ENCODE results near the gene SLC25A12.
"Not testable (repeated sequence)": the region's sequence is repeated elsewhere in the genome, so short reads cannot be mapped to it uniquely, and the experiment has no call there.

SLC25A12 gene

DNA sequence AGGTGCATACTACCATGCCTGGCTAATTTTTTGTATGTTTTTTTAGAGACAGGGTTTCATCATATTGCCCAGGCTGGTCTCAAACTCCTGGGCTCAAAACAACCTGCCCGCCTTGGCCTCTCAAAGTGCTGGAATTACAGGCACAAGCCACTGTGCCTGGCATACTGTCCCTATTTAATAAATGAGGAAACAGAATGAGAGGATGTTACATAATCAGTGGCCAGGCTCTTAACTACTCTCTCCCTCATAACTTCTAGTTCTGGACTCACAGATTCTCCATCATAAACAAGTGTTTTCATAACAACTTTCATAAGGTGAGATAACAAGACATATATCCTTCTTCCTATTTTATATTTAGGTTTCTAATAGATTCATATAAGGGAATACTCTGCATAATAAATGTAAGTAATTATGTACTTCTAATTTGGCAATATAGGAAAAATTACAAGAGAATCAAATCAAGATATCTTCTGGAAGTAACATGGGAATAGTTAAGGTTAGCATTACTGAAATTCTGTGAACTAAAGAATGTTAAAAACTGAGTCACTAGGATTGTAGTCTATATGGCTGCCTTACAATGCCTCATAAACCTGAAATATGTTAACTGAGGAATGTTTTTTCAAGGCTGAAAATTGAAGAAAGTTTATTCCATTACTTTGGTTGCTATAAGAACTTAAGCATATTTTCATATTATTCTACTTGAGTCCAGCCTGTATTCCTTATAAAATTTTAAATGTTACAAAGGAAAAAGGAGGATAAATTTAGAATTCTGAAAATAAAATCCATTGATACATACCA, 71.3 kb downstream of the SLC25A12 start:
- H3K36me3 ChIP-seq (ENCODE audit: insufficient read depth, low read length) = 0 out of 2 replicates have a peak, but pooled peaks cover 3% of the 10 kb centered on the region
- no peak overlapping the region for H3K9ac ChIP-seq (ENCODE audit: low read depth, low read length)
- no peak overlapping the region for H3K27ac ChIP-seq (ENCODE audit: low read depth, low read length)
- no peaks in the 10 kb centered on the region for H3K27me3 ChIP-seq (ENCODE audit: insufficient read depth, low read length)
- 0 out of 2 replicates have a peak, but pooled peaks cover 2% of the 10 kb centered on the region for H3K9me3 ChIP-seq (ENCODE audit: insufficient read depth, low read depth, low read length)
- 92% methylated on average over 1 of the region's 1 CpG for WGBS
- H3K4me3 ChIP-seq (ENCODE audit: low read length) = no peak overlapping the region
- no peaks in the 10 kb centered on the region for H3K4me1 ChIP-seq (ENCODE audit: insufficient read depth, low read length)

DNA sequence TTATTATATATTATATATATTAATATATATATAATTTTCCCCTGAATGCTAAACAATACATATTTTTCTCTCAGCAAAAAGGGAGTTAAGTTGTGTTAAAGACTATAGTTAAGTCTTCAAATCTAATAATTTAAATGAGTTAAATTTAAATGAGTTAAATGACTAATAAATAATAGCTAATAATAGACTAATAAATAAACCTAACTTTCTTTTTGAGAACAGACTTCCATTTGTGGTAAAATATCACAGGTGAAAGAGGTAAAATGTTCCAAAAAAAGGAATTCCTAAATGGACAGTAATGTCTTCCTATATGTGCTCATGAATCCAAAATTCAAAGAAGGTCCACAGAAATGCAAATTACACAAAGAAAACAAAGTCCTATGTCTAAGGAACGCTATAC, 74.6 kb downstream of the SLC25A12 start:
- no peaks in the 10 kb centered on the region for H3K4me1 ChIP-seq (ENCODE audit: insufficient read depth, low read length)
- H3K27ac ChIP-seq (ENCODE audit: low read depth, low read length) = no peak overlapping the region
- H3K4me3 ChIP-seq (ENCODE audit: low read length) = no peak overlapping the region
- no CpG with 5 or more reads among the region's 1 CpG for WGBS
- H3K9ac ChIP-seq (ENCODE audit: low read depth, low read length) = no peak overlapping the region
- no peaks in the 10 kb centered on the region for H3K27me3 ChIP-seq (ENCODE audit: insufficient read depth, low read length)
- no peaks in the 10 kb centered on the region for H3K36me3 ChIP-seq (ENCODE audit: insufficient read depth, low read length)
- no peaks in the 10 kb centered on the region for H3K9me3 ChIP-seq (ENCODE audit: insufficient read depth, low read depth, low read length)

DNA sequence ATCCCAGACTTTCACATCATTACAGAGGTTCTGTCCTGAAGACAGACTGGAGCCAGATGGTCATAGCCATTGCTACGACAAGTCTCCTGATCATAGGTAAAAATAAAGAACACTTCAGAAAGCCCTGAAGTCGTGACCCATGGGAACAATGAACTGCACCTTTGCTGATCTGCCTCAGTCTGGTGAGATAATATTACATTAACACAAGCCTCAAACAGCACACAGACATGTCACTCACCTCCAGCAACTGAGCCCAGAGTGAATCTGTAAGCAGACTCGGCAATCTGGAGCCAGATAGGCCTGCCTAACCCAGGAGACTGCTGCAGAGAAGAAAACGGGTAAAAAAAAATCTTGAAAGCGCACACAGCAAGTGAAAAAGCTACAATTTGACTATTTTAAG, 79.2 kb downstream of the SLC25A12 start:
- Histone ChIP-seq H3K9me3 (ENCODE audit: insufficient read depth, low read depth, low read length) (no peaks in the 10 kb centered on the region), H3K27me3 (ENCODE audit: insufficient read depth, low read length) (no peaks in the 10 kb centered on the region), H3K36me3 (ENCODE audit: insufficient read depth, low read length) (no peaks in the 10 kb centered on the region), H3K4me1 (ENCODE audit: insufficient read depth, low read length) (no peaks in the 10 kb centered on the region), H3K4me3 (ENCODE audit: low read length) (no peak overlapping the region), H3K27ac (ENCODE audit: low read depth, low read length) (no peak overlapping the region), H3K9ac (ENCODE audit: low read depth, low read length) (no peak overlapping the region; the same call in 1 of the 2 replicates)
- 90% methylated on average over 5 of the region's 5 CpGs for WGBS

DNA sequence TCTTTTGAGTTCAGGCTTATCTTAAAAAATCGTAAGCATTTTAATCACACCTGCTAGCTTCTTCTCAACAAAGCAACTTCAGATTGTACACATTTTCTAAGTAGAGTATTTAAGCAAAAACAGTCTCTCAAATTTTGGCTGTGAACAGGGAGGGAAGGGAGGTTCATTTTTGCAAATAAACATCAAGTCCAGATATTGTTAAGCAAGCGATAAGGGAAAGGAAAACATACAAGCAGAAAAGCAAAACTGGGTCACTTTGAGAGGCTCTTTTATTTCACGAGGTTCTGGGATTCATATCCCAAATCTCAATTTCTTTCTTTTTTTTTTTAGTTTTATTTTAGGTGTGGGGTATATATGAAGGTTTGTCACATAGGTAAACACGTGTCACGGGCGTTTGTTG, 79.9 kb downstream of the SLC25A12 start:
- 87% methylated on average over 5 of the region's 6 CpGs for WGBS
- no peak overlapping the region for H3K4me3 ChIP-seq (ENCODE audit: low read length)

DNA sequence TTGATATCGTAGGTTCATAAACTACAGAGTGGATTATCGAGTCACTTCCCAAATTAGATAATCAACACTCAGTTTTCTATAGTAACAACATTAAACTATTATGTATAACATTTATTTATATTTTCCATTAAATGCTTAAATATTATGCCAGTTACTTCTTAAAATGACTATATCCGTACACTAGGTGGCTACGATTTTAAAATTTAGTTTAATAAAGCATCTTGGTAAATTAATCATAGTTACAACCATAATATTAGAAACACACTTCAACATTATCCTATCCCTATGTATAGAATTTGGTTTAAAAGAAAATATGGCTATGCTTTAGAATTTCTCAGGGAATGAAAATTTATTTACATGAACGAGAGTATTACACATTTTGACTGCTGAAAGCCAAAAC, 80.3 kb downstream of the SLC25A12 start:
- 99% methylated on average over 3 of the region's 5 CpGs for WGBS
- no peak overlapping the region for H3K9ac ChIP-seq (ENCODE audit: low read depth, low read length)
- H3K27me3 ChIP-seq (ENCODE audit: insufficient read depth, low read length) = no peaks in the 10 kb centered on the region
- H3K4me3 ChIP-seq (ENCODE audit: low read length) = no peak overlapping the region
- no peak overlapping the region for H3K27ac ChIP-seq (ENCODE audit: low read depth, low read length)
- H3K36me3 ChIP-seq (ENCODE audit: insufficient read depth, low read length) = no peaks in the 10 kb centered on the region
- no peaks in the 10 kb centered on the region for H3K4me1 ChIP-seq (ENCODE audit: insufficient read depth, low read length)
- H3K9me3 ChIP-seq (ENCODE audit: insufficient read depth, low read depth, low read length) = no peaks in the 10 kb centered on the region

More for the DNA sequence above, 79.9 kb downstream of the SLC25A12 start:
- Histone ChIP-seq H3K27me3 (ENCODE audit: insufficient read depth, low read length) (no peaks in the 10 kb centered on the region), H3K36me3 (ENCODE audit: insufficient read depth, low read length) (no peaks in the 10 kb centered on the region), H3K4me1 (ENCODE audit: insufficient read depth, low read length) (no peaks in the 10 kb centered on the region), H3K9me3 (ENCODE audit: insufficient read depth, low read depth, low read length) (no peaks in the 10 kb centered on the region), H3K27ac (ENCODE audit: low read depth, low read length) (no peak overlapping the region), H3K9ac (ENCODE audit: low read depth, low read length) (no peak overlapping the region)

DNA sequence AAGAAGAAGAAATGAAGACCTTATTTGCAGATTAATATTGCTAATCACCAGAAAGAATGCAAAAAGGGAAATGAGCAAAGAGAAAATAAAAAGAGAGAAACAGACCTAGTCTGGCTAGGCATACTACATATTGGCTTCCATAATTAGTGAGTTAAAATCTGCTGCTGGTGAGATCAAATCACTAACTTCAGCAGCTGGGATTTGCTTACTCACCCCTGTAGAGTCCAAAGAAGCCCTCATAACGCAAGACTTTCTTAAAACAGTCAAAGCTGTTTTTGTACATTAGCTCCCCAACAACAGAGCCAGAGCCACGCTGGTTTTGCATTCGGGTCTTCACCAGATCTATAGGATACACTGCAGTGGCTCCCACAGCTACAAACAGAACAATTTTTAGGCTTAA, 80.9 kb downstream of the SLC25A12 start:
- Histone ChIP-seq H3K36me3 (ENCODE audit: insufficient read depth, low read length) (no peaks in the 10 kb centered on the region), H3K27ac (ENCODE audit: low read depth, low read length) (no peak overlapping the region)
- WGBS = 95% methylated on average over 3 of the region's 3 CpGs

DNA sequence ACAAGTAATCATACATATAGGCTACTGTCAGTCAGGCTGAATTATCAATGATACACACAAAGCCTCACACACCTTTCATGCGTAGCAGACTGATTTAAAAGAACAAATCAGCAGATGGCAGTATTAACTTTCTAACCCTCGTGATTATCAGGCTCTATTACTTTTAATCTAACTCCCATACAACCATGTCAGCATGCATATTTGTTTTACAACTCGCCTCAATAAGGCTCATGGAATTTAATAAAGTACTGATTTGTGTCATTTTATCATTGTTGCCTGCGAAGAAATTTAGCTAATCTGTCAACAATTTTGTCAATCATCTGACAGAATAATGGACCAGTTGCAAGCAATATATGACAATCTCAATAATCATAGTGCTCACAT, 82.8 kb downstream of the SLC25A12 start:
- WGBS = 85% methylated on average over 4 of the region's 4 CpGs
- Histone ChIP-seq H3K27me3 (ENCODE audit: insufficient read depth, low read length) (no peaks in the 10 kb centered on the region), H3K9ac (ENCODE audit: low read depth, low read length) (no peak overlapping the region), H3K36me3 (ENCODE audit: insufficient read depth, low read length) (no peaks in the 10 kb centered on the region), H3K9me3 (ENCODE audit: insufficient read depth, low read depth, low read length) (no peaks in the 10 kb centered on the region), H3K4me3 (ENCODE audit: low read length) (no peak overlapping the region), H3K27ac (ENCODE audit: low read depth, low read length) (no peak overlapping the region), H3K4me1 (ENCODE audit: insufficient read depth, low read length) (no peaks in the 10 kb centered on the region)

More for the DNA sequence above, 80.9 kb downstream of the SLC25A12 start:
- Histone ChIP-seq H3K4me3 (ENCODE audit: low read length) (no peak overlapping the region), H3K9me3 (ENCODE audit: insufficient read depth, low read depth, low read length) (no peaks in the 10 kb centered on the region), H3K9ac (ENCODE audit: low read depth, low read length) (no peak overlapping the region), H3K27me3 (ENCODE audit: insufficient read depth, low read length) (no peaks in the 10 kb centered on the region), H3K4me1 (ENCODE audit: insufficient read depth, low read length) (no peaks in the 10 kb centered on the region)

DNA sequence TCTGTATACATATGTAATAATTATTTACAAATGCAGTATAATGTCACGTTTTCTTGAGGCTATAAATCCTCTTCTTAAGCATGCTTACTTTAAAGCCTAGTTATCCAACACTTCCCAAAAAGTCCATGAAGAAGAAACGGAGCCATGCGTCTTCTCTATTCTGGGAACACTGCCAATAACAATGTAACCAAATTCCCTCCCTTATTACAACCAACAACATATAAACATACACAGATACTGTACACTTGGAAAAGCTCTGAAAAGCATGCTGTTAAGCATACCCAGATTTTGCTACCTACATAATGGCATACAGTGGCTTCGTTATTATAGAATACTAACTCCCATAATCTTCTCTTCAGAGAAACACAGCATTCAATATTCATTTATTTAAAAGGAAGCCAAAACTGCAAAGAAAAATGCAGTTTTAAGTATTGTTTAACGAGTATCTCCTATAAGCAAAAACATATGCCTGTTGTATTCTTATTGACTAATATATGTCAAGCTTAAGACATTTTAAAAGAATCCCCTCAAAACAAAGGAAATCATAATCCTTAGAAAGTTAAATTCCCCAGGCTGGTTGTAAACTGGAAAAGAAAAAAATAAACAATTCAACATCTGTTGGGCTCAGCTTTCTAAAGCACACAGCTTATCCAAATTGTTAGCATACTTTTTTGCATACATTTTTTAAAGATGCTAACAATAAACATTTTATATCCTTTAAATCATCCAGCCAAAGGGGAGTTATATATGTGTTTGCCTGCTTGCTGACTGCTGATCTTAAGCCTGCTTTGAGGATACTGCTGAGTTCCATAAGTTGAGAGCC, 83.4 kb downstream of the SLC25A12 start:
- no peak overlapping the region for H3K27ac ChIP-seq (ENCODE audit: low read depth, low read length)
- no peaks in the 10 kb centered on the region for H3K36me3 ChIP-seq (ENCODE audit: insufficient read depth, low read length)
- no peak overlapping the region for H3K4me3 ChIP-seq (ENCODE audit: low read length)
- H3K4me1 ChIP-seq (ENCODE audit: insufficient read depth, low read length) = no peaks in the 10 kb centered on the region
- H3K9me3 ChIP-seq (ENCODE audit: insufficient read depth, low read depth, low read length) = no peaks in the 10 kb centered on the region
- H3K27me3 ChIP-seq (ENCODE audit: insufficient read depth, low read length) = no peaks in the 10 kb centered on the region
- no peak overlapping the region for H3K9ac ChIP-seq (ENCODE audit: low read depth, low read length)
- 92% methylated on average over 5 of the region's 5 CpGs for WGBS

DNA sequence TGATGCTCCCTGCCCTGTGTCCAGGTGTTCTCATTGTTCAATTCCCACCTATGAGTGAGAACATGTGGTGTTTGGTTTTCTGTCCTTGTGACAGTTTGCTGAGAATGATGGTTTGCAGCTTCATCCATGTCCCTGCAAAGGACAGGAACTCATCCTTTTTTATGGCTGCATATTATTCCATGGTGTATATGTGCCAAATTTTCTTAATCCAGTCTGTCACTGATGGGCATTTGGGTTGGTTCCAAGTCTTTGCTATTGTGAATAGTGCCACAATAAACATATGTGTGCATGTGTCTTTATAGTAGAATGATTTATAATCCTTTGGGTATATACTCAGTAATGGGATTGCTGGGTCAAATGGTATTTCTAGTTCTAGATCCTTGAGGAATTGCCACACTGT, 85.2 kb downstream of the SLC25A12 start:
- not testable (repeated sequence) for H3K27me3 ChIP-seq (ENCODE audit: insufficient read depth, low read length); H3K27ac ChIP-seq (ENCODE audit: low read depth, low read length); H3K36me3 ChIP-seq (ENCODE audit: insufficient read depth, low read length); H3K4me3 ChIP-seq (ENCODE audit: low read length); H3K9ac ChIP-seq (ENCODE audit: low read depth, low read length); H3K4me1 ChIP-seq (ENCODE audit: insufficient read depth, low read length); H3K9me3 ChIP-seq (ENCODE audit: insufficient read depth, low read depth, low read length)

DNA sequence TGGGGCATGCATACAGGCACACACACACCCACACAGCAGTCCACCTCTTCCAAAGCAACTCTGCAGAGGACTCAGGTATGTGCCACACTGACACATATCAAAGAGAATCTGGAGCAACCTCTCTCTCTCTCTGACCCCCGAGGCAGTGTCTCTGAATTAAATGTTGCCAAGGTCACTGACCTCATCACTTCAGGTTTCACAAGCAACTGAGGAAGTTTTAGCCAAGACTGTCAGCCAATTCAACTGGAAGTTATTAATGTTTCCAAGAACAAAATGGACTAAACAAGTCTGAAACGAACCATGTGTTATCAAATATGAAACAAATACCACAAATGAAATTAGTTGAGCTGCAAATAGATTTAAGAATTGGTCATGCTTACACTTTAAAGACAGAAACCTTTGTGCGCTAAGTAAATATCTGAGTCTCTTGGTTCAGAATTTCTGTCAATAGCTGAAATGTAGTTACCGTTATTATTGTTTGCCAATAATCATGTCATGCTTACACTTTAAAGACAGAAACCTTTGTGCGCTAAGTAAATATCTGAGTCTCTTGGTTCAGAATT, 86.1 kb downstream of the SLC25A12 start:
- WGBS = 70% methylated on average over 1 of the region's 5 CpGs
- H3K4me1 ChIP-seq (ENCODE audit: insufficient read depth, low read length) = no peaks in the 10 kb centered on the region
- no peak overlapping the region for H3K27ac ChIP-seq (ENCODE audit: low read depth, low read length)
- no peaks in the 10 kb centered on the region for H3K9me3 ChIP-seq (ENCODE audit: insufficient read depth, low read depth, low read length)
- no peaks in the 10 kb centered on the region for H3K36me3 ChIP-seq (ENCODE audit: insufficient read depth, low read length)
- no peak overlapping the region for H3K9ac ChIP-seq (ENCODE audit: low read depth, low read length)
- no peaks in the 10 kb centered on the region for H3K27me3 ChIP-seq (ENCODE audit: insufficient read depth, low read length)
- H3K4me3 ChIP-seq (ENCODE audit: low read length) = no peak overlapping the region

DNA sequence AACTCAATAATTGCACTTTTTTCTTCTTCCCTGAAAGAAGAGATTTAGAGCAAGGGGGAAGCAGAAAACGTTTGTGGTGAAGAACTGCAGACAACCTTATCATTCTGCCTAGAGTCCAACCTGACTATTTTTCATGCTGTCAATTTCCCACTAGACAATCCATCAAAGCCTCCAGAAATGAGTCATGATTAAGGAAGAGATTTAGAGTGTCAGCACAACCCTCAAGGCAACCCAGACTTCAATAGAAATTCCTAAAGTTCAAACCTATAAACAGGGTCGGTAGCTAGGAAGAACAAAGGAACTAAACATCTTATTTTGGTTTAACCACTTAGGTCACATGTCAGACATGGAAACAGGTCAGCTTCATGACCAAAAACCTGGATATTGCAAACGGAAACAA, 86.9 kb downstream of the SLC25A12 start:
- Histone ChIP-seq H3K4me1 (ENCODE audit: insufficient read depth, low read length) (no peaks in the 10 kb centered on the region), H3K9ac (ENCODE audit: low read depth, low read length) (no peak overlapping the region), H3K27me3 (ENCODE audit: insufficient read depth, low read length) (no peaks in the 10 kb centered on the region), H3K9me3 (ENCODE audit: insufficient read depth, low read depth, low read length) (no peaks in the 10 kb centered on the region), H3K36me3 (ENCODE audit: insufficient read depth, low read length) (no peaks in the 10 kb centered on the region), H3K27ac (ENCODE audit: low read depth, low read length) (no peak overlapping the region), H3K4me3 (ENCODE audit: low read length) (no peak overlapping the region)
- 56% methylated on average over 3 of the region's 3 CpGs for WGBS

Measured in HUES64 (cell line).